Measurements from ENCODE around the gene BLZF1.
"Not testable (repeated sequence)": the region's sequence is repeated elsewhere in the genome, so short reads cannot be mapped to it uniquely, and the experiment has no call there.

- TF ChIP-seq ZFP30 (CRISPR knock-in tag; IDR thresholded peaks at IDR 0.05); POU6F1 (CRISPR knock-in tag; IDR thresholded peaks at IDR 0.05; ENCODE audit: borderline replicate concordance, low read depth); ZC3H10 (CRISPR knock-in tag; IDR thresholded peaks at IDR 0.05); ISL1 (CRISPR knock-in tag; IDR thresholded peaks at IDR 0.05); RARB (CRISPR knock-in tag; IDR thresholded peaks at IDR 0.05); PATZ1 (CRISPR knock-in tag; IDR thresholded peaks at IDR 0.05; ENCODE audit: borderline replicate concordance); TOX (CRISPR knock-in tag; IDR thresholded peaks at IDR 0.05; ENCODE audit: borderline replicate concordance): not testable (repeated sequence)
These were observed 34.6 kb downstream of the BLZF1 start for GRCh38 chr1:169402578-169402977.
